Right renal pelvis (tissue), 4 donors: ENCODE data around the gene OSTN. TPM values are rescaled to one million over a fixed set of nuclear protein-coding genes. Genes with fewer than 3 reads are reported as not detected.

Source experiments
- DNase-seq, 4 donors: peaks; one replicate each; pipeline ENCODE4 v3.0.0-alpha.2; 2013; ENCODE audit warnings: low read depth in 4 of 4, low spot score in 3 of 4, missing footprints in 1 of 4
- polyA plus RNA-seq, 4 donors: library from polyadenylated mRNA; unstranded; fragments of 120-200 nt; gene quantifications; one replicate each; pipeline ENCODE4 v1.2.1, GENCODE V29; 2013; ENCODE audit not compliant: insufficient read length in 4 of 4

Gene OSTN
- polyA plus RNA-seq, 4 donors: 8.7 to 19.2 (median 11.4) TPM

DNA sequence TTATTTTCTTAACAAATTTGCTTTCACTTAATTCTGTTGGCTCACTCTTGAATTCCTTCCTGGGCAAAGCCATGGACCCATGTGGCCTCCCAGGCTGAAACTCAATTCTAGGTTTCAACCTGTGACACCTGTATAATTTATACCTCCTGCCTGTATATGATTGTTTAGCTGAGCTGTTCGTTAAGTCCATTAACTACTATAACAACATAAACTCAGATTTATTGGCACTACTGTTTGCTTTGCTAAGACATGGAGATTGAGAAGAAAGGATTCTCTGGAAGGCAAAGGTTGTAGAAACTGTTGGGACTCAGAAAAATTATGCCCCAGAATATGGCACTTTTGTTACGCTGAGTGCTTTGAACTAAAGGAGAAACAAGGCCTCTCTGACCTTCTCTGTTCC is 103.4 kb downstream of the OSTN start:
- DNase-seq: no peak

GRCh38 chr3:191303596-191303995 is 104.6 kb downstream of the OSTN start:
- DNase-seq: no peak

GRCh38 chr3:191306428-191306827 is 107.4 kb downstream of the OSTN start:
- no peak for DNase-seq

DNA sequence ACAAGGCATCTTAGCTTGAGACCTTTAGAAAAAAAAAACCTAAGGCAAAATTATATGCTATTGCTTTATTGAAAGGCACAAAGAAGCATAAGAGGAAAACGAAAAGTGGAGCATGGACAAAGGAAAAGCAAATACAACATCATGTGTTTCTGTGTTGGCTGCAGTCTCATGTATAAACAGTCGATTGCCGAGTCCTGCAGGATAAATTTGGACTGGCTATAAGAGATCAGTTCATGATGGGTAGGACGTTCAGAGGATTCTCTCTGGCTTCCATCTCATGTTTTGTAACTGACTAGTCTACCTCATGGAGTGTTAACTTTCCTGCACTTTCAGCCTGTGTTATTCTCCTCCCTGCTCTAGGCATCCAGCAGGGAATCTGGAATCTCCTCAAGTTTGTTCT is 108.3 kb downstream of the OSTN start:
- no peak for DNase-seq

GRCh38 chr3:191313296-191313695 is 114.3 kb downstream of the OSTN start:
- DNase-seq: no peak

GRCh38 chr3:191314109-191314728 is 115.2 kb downstream of the OSTN start:
- DNase-seq: no peak

Other genes starting within 250 kb of the OSTN start
- gene CCDC50, start 130.2 kb downstream of the OSTN start, polyA plus RNA-seq: 10 to 100 TPM; 64.3 to 70.8 (median 68.6) TPM
- gene UTS2B, start 131.3 kb downstream of the OSTN start, polyA plus RNA-seq: 1 to 10 TPM in 2 of 4 donors, under 1 TPM in 2; 0.24 to 1.1 (median 1.0) TPM